Large intestine (tissue), 3 donors: ENCODE results near the gene CCR5. TPM values are rescaled to one million over a fixed set of nuclear protein-coding genes. Genes with fewer than 3 reads are reported as not detected.
A peak's percentile ranks its signal among the peaks of the same experiment; 100 is the strongest.

Experiments
- DNase-seq, 2 donors: peaks; one replicate each; pipeline versions ENCODE4 v3.0.0 to v3.0.0-alpha.2; 2013
- H3K27ac ChIP-seq: one replicate; pipeline ENCODE4 v1.5.1; 2013; ENCODE audit warnings: low read length
- H3K27me3 ChIP-seq: 2 replicates; pipeline ENCODE4 v1.6.1; 2013; ENCODE audit warnings: low read length; ENCODE audit not compliant: control insufficient read depth, insufficient read depth
- H3K36me3 ChIP-seq: 2 replicates; pipeline ENCODE4 v1.6.1; 2013; ENCODE audit warnings: low read length; ENCODE audit not compliant: control insufficient read depth, insufficient read depth
- H3K4me1 ChIP-seq: one replicate; pipeline ENCODE4 v1.6.1; 2013; ENCODE audit warnings: low read length; ENCODE audit not compliant: control insufficient read depth, insufficient read depth
- H3K4me3 ChIP-seq: one replicate; pipeline ENCODE4 v1.5.1; 2013; ENCODE audit warnings: low read length
- H3K9me3 ChIP-seq: one replicate; pipeline ENCODE4 v1.6.1; 2013; ENCODE audit warnings: mild to moderate bottlenecking, low read depth, low read length, moderate library complexity; ENCODE audit not compliant: control insufficient read depth
- WGBS: methylation state at CpG from one replicate; pipeline ENCODE4 v1.1.5; 2013; ENCODE audit warnings: low lambda C conversion rate; ENCODE audit not compliant: insufficient coverage; 5-methylcytosine and 5-hydroxymethylcytosine counted together
- polyA plus RNA-seq: library from polyadenylated mRNA; unstranded; fragments of 120-200 nt; gene quantifications from one replicate; pipeline ENCODE4 v1.2.1, GENCODE V29; 2013

The CCR5 gene
- polyA plus RNA-seq, 1 donor = 1.8 TPM

DNA sequence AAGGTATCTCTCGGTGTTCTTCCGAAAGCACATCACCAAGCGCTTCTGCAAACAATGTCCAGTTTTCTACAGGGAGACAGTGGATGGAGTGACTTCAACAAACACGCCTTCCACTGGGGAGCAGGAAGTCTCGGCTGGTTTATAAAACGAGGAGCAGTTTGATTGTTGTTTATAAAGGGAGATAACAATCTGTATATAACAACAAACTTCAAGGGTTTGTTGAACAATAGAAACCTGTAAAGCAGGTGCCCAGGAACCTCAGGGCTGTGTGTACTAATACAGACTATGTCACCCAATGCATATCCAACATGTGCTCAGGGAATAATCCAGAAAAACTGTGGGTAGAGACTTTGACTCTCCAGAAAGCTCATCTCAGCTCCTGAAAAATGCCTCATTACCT is 12.3 kb upstream of the CCR5 start:
- H3K36me3 ChIP-seq = no peaks in the 10 kb centered on the region
- no peak overlapping the region for H3K27ac ChIP-seq
- no peak for DNase-seq
- no peaks in the 10 kb centered on the region for H3K4me1 ChIP-seq
- whole genome bisulfite sequencing = no CpG with 5 or more reads among the region's 6 CpGs
- H3K9me3 ChIP-seq = no peaks in the 10 kb centered on the region
- H3K27me3 ChIP-seq = peaks cover 7% of the 10 kb centered on the region
- no peak overlapping the region for H3K4me3 ChIP-seq

DNA sequence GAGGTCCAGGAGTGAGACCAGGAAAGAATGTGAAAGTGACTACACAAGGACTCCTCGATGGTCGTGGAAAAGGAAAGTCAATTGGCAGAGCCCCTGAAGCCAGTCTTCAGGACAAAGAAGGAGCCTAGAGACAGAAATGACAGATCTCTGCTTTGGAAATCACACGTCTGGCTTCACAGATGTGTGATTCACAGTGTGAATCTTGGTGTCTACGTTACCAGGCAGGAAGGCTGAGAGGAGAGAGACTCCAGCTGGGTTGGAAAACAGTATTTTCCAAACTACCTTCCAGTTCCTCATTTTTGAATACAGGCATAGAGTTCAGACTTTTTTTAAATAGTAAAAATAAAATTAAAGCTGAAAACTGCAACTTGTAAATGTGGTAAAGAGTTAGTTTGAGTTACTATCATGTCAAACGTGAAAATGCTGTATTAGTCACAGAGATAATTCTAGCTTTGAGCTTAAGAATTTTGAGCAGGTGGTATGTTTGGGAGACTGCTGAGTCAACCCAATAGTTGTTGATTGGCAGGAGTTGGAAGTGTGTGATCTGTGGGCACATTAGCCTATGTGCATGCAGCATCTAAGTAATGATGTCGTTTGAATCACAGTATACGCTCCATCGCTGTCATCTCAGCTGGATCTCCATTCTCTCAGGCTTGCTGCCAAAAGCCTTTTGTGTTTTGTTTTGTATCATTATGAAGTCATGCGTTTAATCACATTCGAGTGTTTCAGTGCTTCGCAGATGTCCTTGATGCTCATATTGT is 10.8 kb upstream of the CCR5 start:
- H3K4me3 ChIP-seq = no peak overlapping the region
- H3K9me3 ChIP-seq = no peaks in the 10 kb centered on the region
- no peaks in the 10 kb centered on the region for H3K4me1 ChIP-seq
- no peak overlapping the region for H3K27ac ChIP-seq
- no peaks in the 10 kb centered on the region for H3K36me3 ChIP-seq
- 68% methylated on average over 2 of the region's 11 CpGs for WGBS
- DNase-seq = peak in 1 of 2 donors; percentile 8
- peaks cover 7% of the 10 kb centered on the region for H3K27me3 ChIP-seq

DNA sequence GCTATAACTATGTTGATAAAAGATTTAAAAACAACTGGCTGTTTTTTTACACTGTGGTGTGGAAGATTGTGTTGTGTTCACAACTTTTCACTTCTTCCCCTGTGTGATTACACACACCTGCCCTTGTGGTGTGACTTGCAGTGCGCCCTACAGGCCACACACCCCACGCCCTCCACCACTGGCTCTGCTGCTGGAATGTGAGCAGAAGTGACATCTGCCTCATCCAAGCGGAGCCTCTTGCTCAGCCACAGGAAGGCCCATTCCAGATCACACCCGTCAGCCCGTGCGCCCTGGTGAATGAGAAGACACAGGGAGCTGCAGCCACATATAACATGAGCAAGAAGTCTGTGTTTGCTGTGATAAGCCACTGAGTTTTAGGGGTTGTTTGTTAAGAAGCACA is 9.8 kb upstream of the CCR5 start:
- no peak for DNase-seq
- Histone ChIP-seq H3K27ac (no peak overlapping the region), H3K27me3 (peaks cover 4% of the 10 kb centered on the region), H3K9me3 (no peaks in the 10 kb centered on the region), H3K36me3 (no peaks in the 10 kb centered on the region), H3K4me3 (no peak overlapping the region), H3K4me1 (no peaks in the 10 kb centered on the region)
- no CpG with 5 or more reads among the region's 6 CpGs for WGBS

DNA sequence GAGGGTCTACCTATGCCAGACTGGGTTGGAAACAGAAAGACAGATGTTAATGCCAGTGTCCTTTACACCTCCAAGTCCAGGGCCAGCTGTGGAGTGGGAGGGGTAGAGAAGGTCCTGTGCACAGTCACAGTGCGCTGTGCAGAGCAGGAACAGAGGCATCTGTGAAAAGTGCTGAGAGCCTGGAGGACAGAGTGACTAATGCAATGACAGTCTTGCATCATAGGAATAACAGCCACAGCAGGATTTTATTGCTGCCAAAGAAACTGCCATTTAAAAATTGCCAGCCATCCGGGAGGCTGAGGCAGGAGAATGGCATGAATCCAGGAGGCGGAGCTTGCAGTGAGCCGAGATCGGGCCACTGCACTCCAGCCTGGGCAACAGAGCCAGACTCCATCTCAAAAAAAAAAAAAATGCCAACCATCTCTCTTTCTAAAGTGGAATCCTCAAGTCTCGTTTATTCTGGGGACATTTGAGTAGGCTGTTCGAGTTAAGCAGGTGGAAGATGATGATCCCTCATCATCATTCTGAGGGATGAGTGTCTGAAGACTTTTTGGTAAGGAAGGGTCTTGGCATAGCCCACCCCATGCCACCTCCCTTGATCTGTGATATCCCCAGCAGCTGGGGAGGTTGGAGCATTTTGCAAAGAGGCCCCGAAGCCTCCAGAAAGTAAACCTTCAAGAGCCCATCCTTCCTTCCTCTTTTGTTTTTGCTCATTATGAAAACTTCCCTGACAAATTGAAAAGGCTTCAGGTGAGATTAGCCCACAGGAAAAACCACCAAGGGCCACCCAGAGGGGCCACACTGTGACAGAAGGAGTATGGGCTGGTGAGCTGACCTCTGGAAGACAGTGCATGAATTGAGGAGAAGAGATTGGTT is 9.1 kb upstream of the CCR5 start:
- Histone ChIP-seq H3K4me3 (no peak overlapping the region), H3K36me3 (no peaks in the 10 kb centered on the region), H3K4me1 (no peaks in the 10 kb centered on the region), H3K27me3 (peaks cover 4% of the 10 kb centered on the region), H3K27ac (no peak overlapping the region), H3K9me3 (no peaks in the 10 kb centered on the region)
- DNase-seq = peak in 1 of 2 donors; percentile 15
- no CpG with 5 or more reads among the region's 8 CpGs for WGBS

DNA sequence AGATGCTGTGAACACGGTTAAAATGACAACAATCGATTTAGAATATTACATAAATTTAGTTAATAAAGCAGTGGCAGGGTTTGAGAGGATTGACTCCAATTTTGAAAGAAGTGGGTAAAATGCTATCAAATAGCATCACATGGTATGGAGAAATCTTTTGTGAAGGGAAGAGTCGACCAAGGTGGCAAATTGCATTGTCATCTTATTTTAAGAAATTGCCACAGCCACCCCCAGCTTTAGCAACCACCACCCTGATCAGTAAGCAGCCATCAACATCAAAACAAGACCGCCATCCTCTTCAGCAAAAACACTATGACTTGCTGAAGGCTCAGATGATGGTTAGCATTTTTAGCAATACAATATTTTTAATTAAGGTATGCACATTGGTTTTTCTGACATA is 5.7 kb upstream of the CCR5 start:
- H3K27me3 ChIP-seq = no peaks in the 10 kb centered on the region
- no peaks in the 10 kb centered on the region for H3K36me3 ChIP-seq
- 100% methylated on average over 2 of the region's 4 CpGs for WGBS
- H3K27ac ChIP-seq = no peak overlapping the region
- no peak for DNase-seq
- H3K9me3 ChIP-seq = no peaks in the 10 kb centered on the region
- no peaks in the 10 kb centered on the region for H3K4me1 ChIP-seq
- no peak overlapping the region for H3K4me3 ChIP-seq

DNA sequence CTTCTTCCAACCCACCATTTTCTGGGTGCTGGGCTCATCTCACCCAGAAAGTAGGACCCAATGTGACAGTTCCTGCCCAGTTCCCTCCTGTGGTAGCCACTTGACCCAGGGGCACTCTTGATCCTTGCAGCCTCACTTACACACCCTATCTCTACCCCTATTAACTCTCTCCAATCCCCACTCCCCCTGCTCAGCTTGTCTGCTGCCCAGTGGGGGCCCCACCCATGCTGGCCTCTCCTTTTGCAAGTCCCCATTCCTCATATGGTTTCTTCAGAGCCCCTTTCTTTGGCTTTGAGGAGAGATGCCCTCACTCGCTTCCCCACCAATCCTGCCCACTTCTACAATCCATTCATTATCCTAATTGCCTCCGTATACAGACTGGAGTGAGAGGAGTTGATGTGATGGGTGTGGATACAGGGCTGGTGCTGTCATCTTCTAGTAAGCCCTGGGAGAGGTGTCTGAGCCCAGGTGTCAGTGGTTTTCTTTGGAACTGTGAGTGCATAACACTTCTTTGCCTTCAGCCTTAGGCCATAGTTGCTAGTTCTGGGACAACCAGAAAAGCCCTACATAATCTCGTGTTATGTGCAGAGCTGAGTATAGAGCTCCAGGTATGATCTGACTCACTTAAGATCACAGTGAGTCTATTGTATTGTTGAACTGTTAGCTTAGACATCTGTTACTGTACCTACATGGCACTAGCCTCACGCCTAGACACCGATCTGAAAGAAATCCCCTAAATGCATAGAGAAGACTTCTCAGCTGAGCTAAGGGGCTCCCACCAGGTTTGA is 4.8 kb upstream of the CCR5 start:
- Histone ChIP-seq H3K9me3 (no peaks in the 10 kb centered on the region), H3K36me3 (no peaks in the 10 kb centered on the region), H3K4me1 (no peaks in the 10 kb centered on the region), H3K4me3 (no peak overlapping the region), H3K27me3 (no peaks in the 10 kb centered on the region), H3K27ac (no peak overlapping the region)
- no peak for DNase-seq
- WGBS = no CpG with 5 or more reads among the region's 5 CpGs

DNA sequence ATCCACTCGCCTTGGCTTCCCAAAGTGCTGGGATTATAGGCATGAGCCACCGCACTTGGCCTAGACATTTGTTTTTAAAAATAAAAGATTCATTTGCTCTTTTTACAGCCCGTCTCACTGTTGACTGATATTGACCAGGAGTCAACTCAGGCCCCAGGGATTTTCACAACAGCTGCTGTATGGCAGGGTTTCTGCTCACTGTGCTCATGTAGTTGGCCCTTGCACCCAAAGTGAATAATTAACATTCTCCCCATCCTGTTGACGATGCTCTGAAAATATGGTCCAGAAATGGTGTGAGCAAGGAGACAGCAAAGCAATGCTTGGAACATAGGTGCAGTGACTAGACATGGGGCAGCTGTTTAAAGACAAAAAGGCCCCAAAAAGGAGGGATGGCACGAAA is 2.9 kb upstream of the CCR5 start:
- DNase-seq = peak; percentile 23 to 62
- Histone ChIP-seq H3K27me3 (no peaks in the 10 kb centered on the region), H3K27ac (no peak overlapping the region), H3K4me3 (no peak overlapping the region), H3K4me1 (no peaks in the 10 kb centered on the region), H3K9me3 (no peaks in the 10 kb centered on the region), H3K36me3 (no peaks in the 10 kb centered on the region)
- 0% methylated on average over 1 of the region's 5 CpGs for WGBS

DNA sequence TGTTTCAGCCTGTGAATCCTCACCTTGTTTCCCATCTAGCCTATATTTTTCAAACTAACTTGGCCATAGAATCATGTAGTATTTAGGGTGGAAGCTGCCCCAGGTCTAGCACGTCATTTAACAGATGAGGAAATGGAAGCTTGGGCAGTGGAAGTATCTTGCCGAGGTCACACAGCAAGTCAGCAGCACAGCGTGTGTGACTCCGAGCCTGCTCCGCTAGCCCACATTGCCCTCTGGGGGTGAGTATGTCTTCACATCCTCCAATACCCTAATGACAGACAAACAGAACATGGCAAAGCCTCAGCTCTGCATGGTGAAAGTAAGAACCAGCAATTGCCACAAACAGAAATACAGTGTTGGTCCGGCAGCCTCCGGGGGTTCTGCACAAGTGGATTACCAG is 2.2 kb upstream of the CCR5 start:
- H3K9me3 ChIP-seq = no peaks in the 10 kb centered on the region
- no peak overlapping the region for H3K27ac ChIP-seq
- no peaks in the 10 kb centered on the region for H3K4me1 ChIP-seq
- H3K4me3 ChIP-seq = no peak overlapping the region
- H3K36me3 ChIP-seq = no peaks in the 10 kb centered on the region
- H3K27me3 ChIP-seq = no peaks in the 10 kb centered on the region
- WGBS = no CpG with 5 or more reads among the region's 7 CpGs
- peak; percentile 27 to 29 for DNase-seq

DNA sequence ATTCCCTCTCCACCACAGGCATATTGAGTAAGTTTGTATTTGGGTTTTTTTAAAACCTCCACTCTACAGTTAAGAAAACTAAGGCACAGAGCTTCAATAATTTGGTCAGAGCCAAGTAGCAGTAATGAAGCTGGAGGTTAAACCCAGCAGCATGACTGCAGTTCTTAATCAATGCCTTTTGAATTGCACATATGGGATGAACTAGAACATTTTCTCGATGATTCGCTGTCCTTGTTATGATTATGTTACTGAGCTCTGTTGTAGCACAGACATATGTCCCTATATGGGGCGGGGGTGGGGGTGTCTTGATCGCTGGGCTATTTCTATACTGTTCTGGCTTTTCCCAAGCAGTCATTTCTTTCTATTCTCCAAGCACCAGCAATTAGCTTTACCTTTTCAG is 1.6 kb upstream of the CCR5 start:
- no peak for DNase-seq
- Histone ChIP-seq H3K27me3 (peaks cover 3% of the 10 kb centered on the region), H3K36me3 (no peaks in the 10 kb centered on the region), H3K9me3 (no peaks in the 10 kb centered on the region), H3K4me1 (no peaks in the 10 kb centered on the region), H3K4me3 (no peak overlapping the region), H3K27ac (no peak overlapping the region)
- WGBS = no CpG with 5 or more reads among the region's 4 CpGs

DNA sequence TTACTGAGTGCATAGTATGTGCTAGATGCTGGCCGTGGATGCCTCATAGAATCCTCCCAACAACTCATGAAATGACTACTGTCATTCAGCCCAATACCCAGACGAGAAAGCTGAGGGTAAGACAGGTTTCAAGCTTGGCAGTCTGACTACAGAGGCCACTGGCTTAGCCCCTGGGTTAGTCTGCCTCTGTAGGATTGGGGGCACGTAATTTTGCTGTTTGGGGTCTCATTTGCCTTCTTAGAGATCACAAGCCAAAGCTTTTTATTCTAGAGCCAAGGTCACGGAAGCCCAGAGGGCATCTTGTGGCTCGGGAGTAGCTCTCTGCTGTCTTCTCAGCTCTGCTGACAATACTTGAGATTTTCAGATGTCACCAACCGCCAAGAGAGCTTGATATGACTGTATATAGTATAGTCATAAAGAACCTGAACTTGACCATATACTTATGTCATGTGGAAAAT is 1.0 kb upstream of the CCR5 start:
- Histone ChIP-seq H3K4me3 (no peak overlapping the region), H3K27me3 (peaks cover 6% of the 10 kb centered on the region), H3K27ac (no peak overlapping the region), H3K9me3 (no peaks in the 10 kb centered on the region), H3K4me1 (no peaks in the 10 kb centered on the region), H3K36me3 (no peaks in the 10 kb centered on the region)
- WGBS = 0% methylated on average over 1 of the region's 6 CpGs
- no peak for DNase-seq
